HCT116 (cell line): ENCODE data around the gene SEC61A1.

Experiments used
- EGR1 ChIP-seq: IDR thresholded peaks from 2 replicates; pipeline ENCODE4 v1.6.1; 2012; ENCODE audit warnings: low read depth
- JUND ChIP-seq: IDR thresholded peaks from 2 replicates; pipeline ENCODE4 v1.6.1; 2012
- POLR2A ChIP-seq: IDR thresholded peaks from 2 replicates; pipeline ENCODE4 v1.7.0; 2011; ENCODE audit warnings: borderline replicate concordance; ENCODE audit not compliant: insufficient read depth, insufficient read length; ENCODE audit errors: extremely low read depth
- POLR2AphosphoS5 ChIP-seq: IDR thresholded peaks from 2 replicates; pipeline ENCODE4 v1.6.1; 2011; ENCODE audit warnings: mild to moderate bottlenecking, low read depth, low read length, moderate library complexity
- SRF ChIP-seq: IDR thresholded peaks from 2 replicates; pipeline ENCODE4 v1.6.1; 2012; ENCODE audit warnings: low read depth
- ZFX ChIP-seq: fragments of 450-650 bp; IDR thresholded peaks from 2 replicates; pipeline ENCODE4 v1.6.1; 2017
- ZNF274 ChIP-seq: fragments of 200-500 bp; sonication (Bioruptor generic); IDR thresholded peaks from 2 replicates; pipeline ENCODE4 v1.6.1; 2014; ENCODE audit warnings: mild to moderate bottlenecking, low read depth, low read length, inconsistent platforms
- TF ChIP-seq, protein P1 (sequence below): IDR thresholded peaks from 2 replicates; pipeline ENCODE4 v1.6.1; 2012
- TF ChIP-seq, protein P2 (sequence below), 3 experiments: fragments of 200-600 bp in 1 of 3; sonication (generic) in 1 of 3; IDR thresholded peaks in 2 of 3; conservative IDR thresholded peaks in 1 of 3; 2 replicates each; pipeline ENCODE4 v1.5.1; 2012 to 2017; ENCODE audit warnings: low read depth in 2 of 3, low read length in 2 of 3, antibody characterized with exemption in 1 of 3, borderline replicate concordance in 1 of 3, control low read depth in 1 of 3, mild to moderate bottlenecking in 1 of 3, mixed read lengths in 1 of 3, mixed run types in 1 of 3, moderate library complexity in 1 of 3; ENCODE audit not compliant: insufficient read depth in 1 of 3
- TF ChIP-seq, protein P3 (sequence below): IDR thresholded peaks from 2 replicates; pipeline ENCODE4 v1.6.1; 2012

DNA sequence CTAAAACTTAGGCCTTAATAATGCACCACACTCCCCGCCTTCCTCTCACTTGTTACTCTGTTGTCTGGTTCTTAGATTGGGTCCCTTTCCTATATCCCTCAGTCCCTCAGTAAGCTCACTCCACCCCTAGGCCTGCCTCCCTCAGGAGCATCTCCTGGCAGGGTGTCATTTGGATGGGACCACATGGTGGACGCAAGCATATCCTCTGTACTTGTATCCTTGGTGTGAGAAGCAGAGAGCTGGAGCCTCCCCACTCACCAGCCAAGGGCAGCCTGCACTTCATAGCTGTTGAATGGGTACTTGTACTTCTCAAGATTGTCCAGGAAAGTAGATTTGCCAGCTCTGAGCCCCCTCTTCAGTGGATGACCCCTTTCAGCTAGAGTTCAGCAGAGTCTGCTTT, 11.6 kb downstream of the SEC61A1 start:
- TF ChIP-seq ZNF274: no peak
- no peak for TF ChIP-seq POLR2A
- TF ChIP-seq, protein P1, sequence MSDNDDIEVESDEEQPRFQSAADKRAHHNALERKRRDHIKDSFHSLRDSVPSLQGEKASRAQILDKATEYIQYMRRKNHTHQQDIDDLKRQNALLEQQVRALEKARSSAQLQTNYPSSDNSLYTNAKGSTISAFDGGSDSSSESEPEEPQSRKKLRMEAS: no peak
- TF ChIP-seq, protein P2, sequence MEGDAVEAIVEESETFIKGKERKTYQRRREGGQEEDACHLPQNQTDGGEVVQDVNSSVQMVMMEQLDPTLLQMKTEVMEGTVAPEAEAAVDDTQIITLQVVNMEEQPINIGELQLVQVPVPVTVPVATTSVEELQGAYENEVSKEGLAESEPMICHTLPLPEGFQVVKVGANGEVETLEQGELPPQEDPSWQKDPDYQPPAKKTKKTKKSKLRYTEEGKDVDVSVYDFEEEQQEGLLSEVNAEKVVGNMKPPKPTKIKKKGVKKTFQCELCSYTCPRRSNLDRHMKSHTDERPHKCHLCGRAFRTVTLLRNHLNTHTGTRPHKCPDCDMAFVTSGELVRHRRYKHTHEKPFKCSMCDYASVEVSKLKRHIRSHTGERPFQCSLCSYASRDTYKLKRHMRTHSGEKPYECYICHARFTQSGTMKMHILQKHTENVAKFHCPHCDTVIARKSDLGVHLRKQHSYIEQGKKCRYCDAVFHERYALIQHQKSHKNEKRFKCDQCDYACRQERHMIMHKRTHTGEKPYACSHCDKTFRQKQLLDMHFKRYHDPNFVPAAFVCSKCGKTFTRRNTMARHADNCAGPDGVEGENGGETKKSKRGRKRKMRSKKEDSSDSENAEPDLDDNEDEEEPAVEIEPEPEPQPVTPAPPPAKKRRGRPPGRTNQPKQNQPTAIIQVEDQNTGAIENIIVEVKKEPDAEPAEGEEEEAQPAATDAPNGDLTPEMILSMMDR (IDR thresholded peaks at IDR 0.05 in 2 of 3, conservative IDR thresholded peaks at IDR 0.05 in 1 of 3; ENCODE audit: borderline replicate concordance in 1 of 3, insufficient read depth in 1 of 3, low read depth in 2 of 3, low read length in 2 of 3): no peak
- TF ChIP-seq, protein P3, sequence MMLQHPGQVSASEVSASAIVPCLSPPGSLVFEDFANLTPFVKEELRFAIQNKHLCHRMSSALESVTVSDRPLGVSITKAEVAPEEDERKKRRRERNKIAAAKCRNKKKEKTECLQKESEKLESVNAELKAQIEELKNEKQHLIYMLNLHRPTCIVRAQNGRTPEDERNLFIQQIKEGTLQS: no peak
- TF ChIP-seq POLR2AphosphoS5: no peak
- TF ChIP-seq ZFX: no peak
- no peak for TF ChIP-seq JUND
- TF ChIP-seq EGR1: no peak
- no peak for TF ChIP-seq SRF
